Dedifferentiated amniotic fluid mesenchymal stem cell (primary cell): ENCODE data around the gene ASPSCR1.

Experiments
- DNase-seq: peaks from one replicate; pipeline ENCODE4 v3.0.0-alpha.2; 2016; ENCODE audit errors: extremely low spot score

Gene ASPSCR1

DNA sequence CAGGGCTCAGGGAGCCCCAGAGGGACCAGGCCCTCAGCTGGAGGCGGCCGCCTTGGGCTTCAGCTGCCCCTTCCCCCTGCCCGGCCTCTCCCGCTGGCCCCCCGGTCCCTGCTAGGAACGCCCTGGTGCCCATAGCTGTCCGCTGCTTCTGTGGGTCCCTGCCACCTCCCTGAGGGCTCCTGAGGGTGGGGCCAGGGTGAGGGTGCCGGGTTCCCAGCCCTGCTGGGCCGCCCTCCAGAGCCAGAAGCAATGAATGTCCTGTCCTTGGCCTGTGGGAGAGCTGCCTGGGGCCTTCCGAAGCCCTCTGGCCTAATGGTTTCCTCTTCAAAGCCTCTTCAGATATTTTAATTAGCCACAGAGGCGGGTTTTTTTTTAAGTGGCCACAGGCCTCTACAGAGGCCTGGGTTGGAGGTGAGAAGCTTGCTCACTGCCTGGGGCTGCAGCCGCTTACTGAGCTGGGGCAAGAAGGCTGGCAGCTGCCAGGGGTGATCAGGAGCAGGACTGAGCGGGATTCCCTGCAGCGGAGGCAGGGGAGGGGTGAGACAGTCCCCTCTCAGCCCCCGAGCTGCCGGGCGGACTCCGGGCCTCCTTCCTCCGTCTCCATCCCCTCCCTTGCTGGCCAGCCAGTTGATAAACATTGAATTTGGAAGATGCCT, 35.3 kb downstream of the ASPSCR1 start:
- DNase-seq, result no peak

GRCh38 chr17:82013341-82013740, 35.9 kb downstream of the ASPSCR1 start:
- DNase-seq, result no peak

DNA sequence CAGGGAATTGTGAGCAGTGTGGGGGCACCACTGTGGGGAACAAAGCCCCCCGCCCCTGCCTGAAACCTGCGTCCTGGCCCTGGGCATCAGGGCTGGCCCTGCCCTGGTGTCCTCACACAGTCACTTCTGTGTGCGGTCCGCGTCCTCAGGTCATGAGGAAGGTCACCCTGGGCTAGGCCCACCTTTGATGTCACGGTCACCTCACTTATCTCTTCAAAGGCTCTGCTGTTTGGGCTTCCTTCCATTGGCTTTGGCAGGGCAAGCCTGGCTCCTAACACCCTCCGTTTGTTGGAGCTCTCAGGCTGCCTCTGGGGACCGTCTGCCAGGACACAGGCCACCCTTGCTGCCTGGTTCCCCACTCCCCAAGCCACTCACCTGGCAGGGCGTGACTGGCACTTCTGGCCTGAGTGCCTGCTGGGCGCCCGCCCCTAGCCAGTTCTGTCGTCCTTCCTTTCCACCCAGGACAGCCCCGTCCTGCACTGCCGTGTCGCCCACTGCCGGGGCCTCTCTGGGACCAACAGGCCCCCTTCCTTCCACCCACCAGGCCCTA, 36.4 kb downstream of the ASPSCR1 start:
- DNase-seq, result no peak

DNA sequence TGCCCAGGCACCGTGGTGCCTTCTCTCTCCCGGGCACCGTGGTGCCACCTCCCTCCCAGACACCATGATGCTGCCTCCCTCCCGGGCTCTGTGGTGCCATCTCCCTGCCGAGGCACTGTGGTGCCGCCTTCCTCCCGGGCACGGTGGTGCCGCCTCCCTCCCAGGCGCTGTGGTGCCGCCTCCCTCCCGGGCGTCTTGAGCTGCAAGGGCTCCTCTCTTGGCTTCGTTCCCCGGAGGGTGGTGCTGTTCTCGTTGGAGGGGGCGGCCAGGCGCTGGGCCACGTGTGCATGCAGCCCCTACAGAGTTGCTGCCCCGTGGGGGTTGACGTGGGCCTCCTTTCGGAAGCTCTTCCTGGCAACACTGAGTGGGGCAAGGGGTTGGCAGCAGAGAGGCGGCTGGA, 37.0 kb downstream of the ASPSCR1 start:
- DNase-seq, result no peak

- no peak for DNase-seq
These were observed 37.5 kb downstream of the ASPSCR1 start for GRCh38 chr17:82014971-82015310.

GRCh38 chr17:82015311-82015971, 38.0 kb downstream of the ASPSCR1 start:
- no peak for DNase-seq

- DNase-seq, result no peak
These were observed 38.8 kb downstream of the ASPSCR1 start for GRCh38 chr17:82016061-82016874.

DNA sequence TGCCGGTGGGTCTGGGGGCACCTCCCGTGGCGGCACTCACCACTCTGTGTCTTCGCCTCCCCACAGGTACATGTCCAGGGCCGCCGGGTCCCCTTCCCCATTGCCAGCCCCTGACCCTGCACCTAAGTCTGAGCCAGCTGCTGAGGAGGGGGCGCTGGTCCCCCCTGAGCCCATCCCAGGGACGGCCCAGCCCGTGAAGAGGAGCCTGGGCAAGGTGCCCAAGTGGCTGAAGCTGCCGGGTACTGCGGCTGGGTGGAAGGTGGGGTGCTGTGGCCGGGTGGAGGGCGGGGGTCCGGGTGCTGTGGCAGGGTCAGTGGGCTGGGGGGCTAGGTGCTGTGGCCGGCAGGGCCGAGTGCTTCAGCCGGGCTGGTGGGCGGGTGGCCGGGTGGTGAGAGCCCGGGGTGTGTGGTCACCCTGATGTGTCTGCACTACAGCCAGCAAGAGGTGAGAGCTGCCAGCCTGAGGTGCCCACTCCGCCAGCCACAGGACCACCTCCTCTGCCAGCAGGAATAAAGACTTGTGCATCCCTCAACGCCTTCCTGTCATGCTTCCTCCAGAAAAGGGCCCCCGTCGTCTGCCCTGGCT, 39.5 kb downstream of the ASPSCR1 start:
- no peak for DNase-seq

- DNase-seq, result no peak
These were observed 40.3 kb downstream of the ASPSCR1 start for GRCh38 chr17:82017612-82018151.

- no peak for DNase-seq
These were observed 40.9 kb downstream of the ASPSCR1 start for GRCh38 chr17:82018152-82018988.

- no peak for DNase-seq
These were observed 41.7 kb downstream of the ASPSCR1 start for GRCh38 chr17:82018989-82019689.

- DNase-seq, result peak; percentile 16
These were observed 42.5 kb downstream of the ASPSCR1 start for GRCh38 chr17:82019690-82020571.

GRCh38 chr17:82020572-82021106, 43.2 kb downstream of the ASPSCR1 start:
- DNase-seq, result no peak

DNA sequence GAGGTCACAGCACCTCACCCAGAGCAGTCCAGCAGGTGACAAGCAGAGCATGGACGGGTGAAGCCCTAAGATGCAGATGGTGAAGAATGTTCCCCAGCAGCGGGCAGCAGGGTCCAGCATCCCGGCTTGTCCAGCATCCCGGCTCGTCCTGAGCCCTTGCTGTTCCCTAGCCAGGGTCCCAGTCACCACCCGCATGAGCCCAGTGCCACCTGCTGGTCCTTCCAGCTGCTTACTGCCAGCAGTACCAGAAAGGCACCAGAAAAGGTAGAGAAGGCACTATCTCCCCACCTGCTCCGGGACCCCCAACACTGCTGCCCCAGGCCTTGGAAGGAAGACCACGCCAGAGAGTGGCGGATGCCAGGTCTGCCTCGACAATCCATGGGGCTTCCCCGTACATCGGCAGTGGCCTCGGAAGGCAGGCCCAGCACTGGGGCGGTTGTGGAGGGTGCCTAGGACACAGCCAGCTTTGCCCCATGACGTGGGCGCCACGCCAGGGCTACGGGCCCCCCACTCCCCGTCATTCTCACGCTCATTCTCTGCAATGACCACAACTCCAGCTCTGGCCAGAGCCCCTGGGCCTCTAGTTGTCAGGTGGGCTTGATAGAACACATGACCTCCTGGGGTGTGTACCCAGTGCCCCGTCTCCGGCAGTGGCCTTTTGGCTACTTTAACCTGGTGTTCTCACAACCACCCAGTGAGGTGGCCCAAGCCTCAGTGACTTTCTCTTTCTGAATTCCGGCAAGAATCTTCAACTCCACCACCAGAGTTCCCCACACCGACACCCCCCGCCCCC, 43.9 kb downstream of the ASPSCR1 start:
- peak; percentile 63 for DNase-seq

DNA sequence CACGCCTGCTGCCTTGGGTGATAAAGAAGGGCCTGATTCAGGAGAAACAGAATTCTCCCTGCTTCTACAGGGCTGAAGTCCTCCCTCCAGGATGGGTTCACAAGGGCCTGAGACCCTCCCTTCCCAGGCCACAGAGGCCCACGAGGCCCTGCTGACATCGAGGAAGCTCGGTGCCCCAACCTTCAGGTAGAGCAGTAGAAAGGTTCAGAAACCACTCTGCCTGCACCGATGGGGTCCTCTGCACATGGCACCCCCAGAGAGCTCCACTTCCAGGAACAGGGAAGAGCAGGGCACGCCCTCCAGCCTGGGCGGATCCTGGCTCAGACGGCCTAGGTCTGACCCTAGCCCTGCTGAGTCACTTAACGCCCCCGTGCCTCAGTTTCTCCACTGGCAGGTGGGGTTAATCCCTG, 44.5 kb downstream of the ASPSCR1 start:
- DNase-seq, result no peak

DNA sequence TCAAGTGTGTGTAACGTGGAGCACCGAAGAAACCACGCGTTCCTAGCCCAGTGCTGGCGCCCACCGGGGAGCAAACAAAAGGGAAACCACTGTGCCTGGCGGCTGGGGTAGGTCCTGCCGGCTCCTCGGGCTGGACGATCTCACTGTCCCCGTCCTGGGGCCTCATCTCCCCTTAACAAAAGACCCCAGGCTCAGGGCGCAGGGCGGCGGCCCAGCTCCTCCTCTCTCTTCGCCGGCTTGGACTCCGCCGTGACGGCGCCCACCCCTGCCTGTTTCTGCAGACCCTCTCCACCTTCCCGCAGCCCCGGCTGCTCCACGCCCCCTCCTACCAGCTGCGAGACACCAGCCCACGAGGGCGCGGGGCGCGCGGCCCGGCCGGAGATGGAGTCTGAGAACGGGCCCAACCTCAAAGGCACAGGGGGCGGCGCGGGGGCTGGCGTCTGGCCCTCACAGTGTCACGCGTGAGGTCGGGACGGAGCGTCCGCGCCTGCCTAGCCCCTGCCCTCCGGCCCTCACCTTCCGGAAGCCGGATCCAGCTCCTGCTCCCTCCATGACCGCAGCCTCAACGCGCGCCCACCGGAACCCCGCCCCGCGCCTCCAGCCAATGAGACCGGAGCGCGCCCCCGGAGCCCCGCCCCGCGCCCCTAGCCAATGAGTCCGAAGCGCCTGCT, 45.0 kb downstream of the ASPSCR1 start, which contains the start of gene CENPX:
Gene CENPX, minus strand, starts transcription at position 569 of the 671 bp plus-strand sequence. Its CDS starts 17 bp downstream, at position 552.
- DNase-seq, result no peak

DNA sequence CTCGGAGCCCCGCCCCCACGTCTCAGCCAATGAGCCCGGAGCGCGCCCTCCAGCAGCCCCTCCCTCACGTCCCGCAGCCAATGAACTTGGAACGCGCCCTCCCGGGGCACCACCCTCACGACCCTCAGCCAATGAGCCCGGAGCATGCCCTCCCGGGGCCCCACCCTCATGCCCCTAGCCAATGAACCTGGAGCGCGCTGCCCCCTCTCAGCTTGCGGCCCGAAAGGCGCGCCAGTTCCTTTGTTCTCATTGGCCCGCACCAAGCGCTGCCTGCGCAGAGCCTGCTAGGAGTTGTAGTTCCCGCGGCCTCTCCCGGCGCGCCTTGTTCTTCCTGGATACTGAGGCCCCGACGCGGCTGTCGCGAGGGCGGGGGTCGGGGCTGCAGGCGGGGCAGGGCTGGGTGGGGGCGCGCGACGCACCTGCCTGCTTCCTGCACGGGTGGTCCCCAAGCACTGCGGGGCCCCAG, 45.6 kb downstream of the ASPSCR1 start, which contains the start of gene LRRC45:
Gene LRRC45, plus strand, starts transcription at position 325 of the 466 bp plus-strand sequence. CDS start 339 bp downstream, outside the sequence.
- peak; percentile 99 for DNase-seq
